LNCaP clone FGC (cell line): ENCODE data around the gene BCKDHB.
"Not testable (repeated sequence)": the region's sequence is repeated elsewhere in the genome, so short reads cannot be mapped to it uniquely, and the experiment has no call there.

Experiments
- DNase-seq: peaks from one replicate; pipeline ENCODE4 v3.0.0-alpha.2; 2011; ENCODE audit warnings: low read depth
- H3K4me3 ChIP-seq: 2 replicates; pipeline ENCODE4 v1.5.1; 2011; ENCODE audit warnings: mild to moderate bottlenecking, low read depth, low read length, control low read depth
- CTCF ChIP-seq: IDR thresholded peaks from 2 replicates; pipeline ENCODE4 v1.5.1; 2012; ENCODE audit warnings: mild to moderate bottlenecking; ENCODE audit not compliant: control insufficient read depth, insufficient read depth; ENCODE audit errors: extremely low read depth

The BCKDHB gene

GRCh38 chr6:80282913-80283554, 176.6 kb downstream of the BCKDHB start:
- no peak for DNase-seq
- no peak overlapping the region for H3K4me3 ChIP-seq
- TF ChIP-seq CTCF, result no peak

GRCh38 chr6:80287112-80287511, 180.6 kb downstream of the BCKDHB start:
- no peak for TF ChIP-seq CTCF
- DNase-seq, result no peak
- no peak overlapping the region for H3K4me3 ChIP-seq

- no peak for DNase-seq
Observed at GRCh38 chr6:80287607-80288006, 181.1 kb downstream of the BCKDHB start.

GRCh38 chr6:80289727-80290126, 183.3 kb downstream of the BCKDHB start:
- no peak overlapping the region for H3K4me3 ChIP-seq
- DNase-seq, result no peak
- TF ChIP-seq CTCF, result no peak

More at GRCh38 chr6:80287607-80288006, 181.1 kb downstream of the BCKDHB start:
- no peak for TF ChIP-seq CTCF
- no peak overlapping the region for H3K4me3 ChIP-seq

- DNase-seq, H3K4me3 ChIP-seq: not testable (repeated sequence)
Observed at GRCh38 chr6:80294531-80294930, 188.1 kb downstream of the BCKDHB start.

GRCh38 chr6:80302716-80303115, 196.2 kb downstream of the BCKDHB start:
- DNase-seq, result no peak
- no peak overlapping the region for H3K4me3 ChIP-seq
- TF ChIP-seq CTCF, result no peak

GRCh38 chr6:80304014-80304413, 197.5 kb downstream of the BCKDHB start:
- no peak for DNase-seq
- H3K4me3 ChIP-seq, result no peak overlapping the region
- TF ChIP-seq CTCF, result no peak
